Right atrium auricular region (tissue), 2 donors: ENCODE measurements around the gene CBX2. TPM values are rescaled to one million over a fixed set of nuclear protein-coding genes. Genes with fewer than 3 reads are reported as not detected.
A peak's percentile ranks its signal among the peaks of the same experiment; 100 is the strongest.

Experiments
- DNase-seq: peaks from one replicate; pipeline ENCODE4 v3.0.0-alpha.2; 2019; ENCODE audit warnings: low spot score
- H3K27ac ChIP-seq, 2 donors: fragments of 200-600 bp; sonication (generic); 1 replicate in 1 of 2; 2 replicates in 1 of 2; pipeline ENCODE4 v1.5.1; 2016 to 2019
- H3K27me3 ChIP-seq, 2 donors: fragments of 200-600 bp; sonication (generic); one replicate each; pipeline versions ENCODE4 v1.5.1 to v1.6.0; 2017 to 2019
- H3K36me3 ChIP-seq: fragments of 200-600 bp; sonication (generic); one replicate; pipeline ENCODE4 v1.5.1; 2016
- H3K4me1 ChIP-seq, 2 donors: fragments of 200-600 bp; sonication (generic); one replicate each; pipeline versions ENCODE4 v1.5.1 to v1.6.0; 2017 to 2019
- H3K4me3 ChIP-seq, 2 donors: fragments of 200-600 bp; sonication (generic); 1 replicate in 1 of 2; 2 replicates in 1 of 2; pipeline ENCODE4 v1.5.1; 2017 to 2019; ENCODE audit warnings: mild to moderate bottlenecking in 1 of 2, moderate library complexity in 1 of 2
- H3K9me3 ChIP-seq, 2 donors: fragments of 200-600 bp; sonication (generic); one replicate each; pipeline ENCODE4 v1.5.1; 2019
- CTCF ChIP-seq, 2 donors: fragments of 200-600 bp; sonication (generic); IDR thresholded peaks; one replicate each; pipeline ENCODE4 v1.5.1; 2019; ENCODE audit warnings: antibody characterized with exemption in 2 of 2
- total RNA-seq, 2 donors: library from RNA; depleted of rRNA; stranded (reverse); fragments of >200 nt; gene quantifications; one replicate each; pipeline ENCODE4 v1.1.0, GENCODE V29; 2016

CBX2 gene
- 1 to 10 TPM; 1.0 to 1.7 TPM for total RNA-seq

GRCh38 chr17:79777894-79778503, at the start of gene CBX2:
CBX2 (plus strand) TSS chr17:79778148; CDS start chr17:79778236, 88 bp downstream.
- no peaks in the 10 kb centered on the region for H3K9me3 ChIP-seq
- H3K4me3 ChIP-seq = peak within 1 kb of the TSS; percentile 73 to 79
- H3K4me1 ChIP-seq = peaks cover 0 to 25% of the 10 kb centered on the region in 2 donors
- TF ChIP-seq CTCF (IDR thresholded peaks at IDR 0.05) = no peak
- no peak for DNase-seq
- peaks cover 0 to 5% of the 10 kb centered on the region in 2 donors for H3K27me3 ChIP-seq
- peak within 1 kb of the TSS; percentile 60 to 68 for H3K27ac ChIP-seq
- no peaks in the 10 kb centered on the region for H3K36me3 ChIP-seq

GRCh38 chr17:79728169-79728907, 49.6 kb upstream of the CBX2 start:
- Histone ChIP-seq H3K36me3 (no peaks in the 10 kb centered on the region), H3K27me3 (no peaks in the 10 kb centered on the region), H3K27ac (no peak overlapping the region), H3K9me3 (no peaks in the 10 kb centered on the region), H3K4me3 (peak overlapping the region; percentile 22 to 51), H3K4me1 (peaks cover 0 to 3% of the 10 kb centered on the region in 2 donors)
- no peak for TF ChIP-seq CTCF (IDR thresholded peaks at IDR 0.05)
- peak; percentile 93 for DNase-seq

- Histone ChIP-seq H3K4me3 (peak overlapping the region in 1 of 2 donors; percentile 51), H3K27me3 (no peaks in the 10 kb centered on the region), H3K27ac (no peak overlapping the region), H3K9me3 (no peaks in the 10 kb centered on the region), H3K36me3 (no peaks in the 10 kb centered on the region), H3K4me1 (peaks cover 0 to 3% of the 10 kb centered on the region in 2 donors)
- no peak for TF ChIP-seq CTCF (IDR thresholded peaks at IDR 0.05)
- DNase-seq = no peak
Observed at GRCh38 chr17:79728908-79729471, 49.0 kb upstream of the CBX2 start.

GRCh38 chr17:79729761-79730160, 48.2 kb upstream of the CBX2 start:
- Histone ChIP-seq H3K4me3 (no peak overlapping the region), H3K27ac (no peak overlapping the region), H3K9me3 (no peaks in the 10 kb centered on the region), H3K36me3 (no peaks in the 10 kb centered on the region), H3K27me3 (no peaks in the 10 kb centered on the region), H3K4me1 (peaks cover 0 to 3% of the 10 kb centered on the region in 2 donors)
- no peak for TF ChIP-seq CTCF (IDR thresholded peaks at IDR 0.05)
- DNase-seq = no peak

GRCh38 chr17:79730437-79730768, 47.5 kb upstream of the CBX2 start:
- DNase-seq = no peak
- no peak for TF ChIP-seq CTCF (IDR thresholded peaks at IDR 0.05)
- peaks cover 0 to 3% of the 10 kb centered on the region in 2 donors for H3K4me1 ChIP-seq
- no peak overlapping the region for H3K27ac ChIP-seq
- H3K36me3 ChIP-seq = no peaks in the 10 kb centered on the region
- no peak overlapping the region for H3K4me3 ChIP-seq
- H3K9me3 ChIP-seq = no peaks in the 10 kb centered on the region
- H3K27me3 ChIP-seq = no peaks in the 10 kb centered on the region
